GM18502 (cell line): Measurements from ENCODE around the gene EIF3F.

Experiments
- ATAC-seq: cut with Tn5 transposase; IDR thresholded peaks from one replicate; pipeline ENCODE4 v1.9.1; 2021; ENCODE audit warnings: mild to moderate bottlenecking; ENCODE audit not compliant: unreplicated experiment, poor library complexity

Gene EIF3F

DNA sequence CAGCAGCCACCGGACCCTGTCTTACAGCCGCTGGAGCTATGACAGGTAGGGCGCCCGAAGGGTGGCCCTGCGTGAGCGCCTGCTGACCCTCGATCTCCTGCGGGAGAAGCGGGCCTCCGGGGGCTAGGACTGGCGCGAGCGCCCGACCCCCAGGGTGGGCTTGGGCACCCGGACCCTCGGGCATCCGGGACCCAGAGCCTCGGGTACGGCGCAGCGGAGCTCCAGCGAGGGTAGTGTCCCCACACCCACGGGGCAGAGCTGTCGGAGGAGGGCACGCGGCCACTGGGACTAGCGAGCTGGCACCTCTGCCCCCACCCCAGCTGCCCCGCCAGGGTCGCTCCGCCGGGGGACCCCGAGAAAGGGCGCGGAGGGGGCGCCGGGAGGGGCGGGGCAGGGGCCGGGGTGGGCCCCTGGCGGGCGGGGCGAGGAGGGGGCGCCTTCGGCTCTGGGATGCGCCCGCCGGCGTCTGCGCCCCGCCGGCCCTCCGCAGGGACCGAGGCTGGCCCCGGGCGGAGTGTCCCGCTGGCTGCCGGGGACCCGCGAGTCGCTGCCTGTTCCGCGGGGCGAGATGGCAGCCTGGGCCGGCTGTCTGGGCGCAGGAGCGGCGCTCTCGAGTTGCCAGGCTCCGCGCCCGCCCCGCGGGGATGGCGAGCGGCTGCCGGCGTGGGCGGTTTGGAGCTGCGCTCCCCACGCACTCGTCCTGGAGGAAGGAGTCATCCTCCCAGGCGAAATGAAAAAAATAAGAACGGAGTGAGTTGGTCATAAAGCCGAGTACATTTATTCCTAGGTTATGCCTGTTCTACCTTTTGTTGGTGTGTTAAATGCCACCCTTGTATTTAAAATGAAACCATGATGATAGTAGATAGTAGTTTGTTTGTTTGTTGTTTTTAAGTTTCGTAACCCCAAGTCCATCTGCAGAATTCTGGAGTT, 32.4 kb downstream of the EIF3F start:
- ATAC-seq: no peak

DNA sequence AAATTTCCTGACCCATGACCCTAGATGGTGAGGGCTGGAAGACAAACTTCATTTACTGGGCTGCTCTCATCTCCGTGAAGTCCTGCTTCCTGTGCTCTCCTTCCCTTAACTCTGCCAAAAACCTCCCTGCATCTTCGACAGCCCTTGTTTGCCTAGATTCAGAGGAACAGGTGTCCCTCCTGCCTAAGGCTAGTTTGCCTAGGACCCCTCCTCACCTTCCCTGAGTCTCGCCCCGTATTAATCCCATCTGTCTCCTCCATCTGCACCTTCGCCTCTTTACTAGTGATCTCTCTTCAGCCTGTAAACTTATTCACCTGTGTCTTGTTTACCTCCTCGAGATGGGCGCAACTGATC, 33.1 kb downstream of the EIF3F start:
- no peak for ATAC-seq

DNA sequence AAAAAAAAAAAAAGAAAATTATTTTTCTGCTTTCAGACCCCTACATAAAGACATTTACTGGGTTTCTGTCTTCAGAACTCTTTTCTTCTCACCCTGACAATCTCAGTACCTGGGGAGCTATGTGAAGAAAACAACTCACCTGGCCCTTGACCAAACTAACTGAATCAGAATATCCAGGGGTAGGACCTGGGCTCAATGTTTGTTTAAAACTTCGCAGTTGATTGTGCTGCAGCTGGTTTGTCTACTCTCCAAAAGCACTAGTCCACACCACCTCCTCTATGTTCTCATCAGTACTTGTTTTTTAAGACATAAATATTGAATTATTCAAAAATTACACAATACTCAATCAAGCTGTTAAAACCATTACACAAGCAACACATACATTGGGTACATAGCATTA, 34.8 kb downstream of the EIF3F start:
- ATAC-seq: no peak

DNA sequence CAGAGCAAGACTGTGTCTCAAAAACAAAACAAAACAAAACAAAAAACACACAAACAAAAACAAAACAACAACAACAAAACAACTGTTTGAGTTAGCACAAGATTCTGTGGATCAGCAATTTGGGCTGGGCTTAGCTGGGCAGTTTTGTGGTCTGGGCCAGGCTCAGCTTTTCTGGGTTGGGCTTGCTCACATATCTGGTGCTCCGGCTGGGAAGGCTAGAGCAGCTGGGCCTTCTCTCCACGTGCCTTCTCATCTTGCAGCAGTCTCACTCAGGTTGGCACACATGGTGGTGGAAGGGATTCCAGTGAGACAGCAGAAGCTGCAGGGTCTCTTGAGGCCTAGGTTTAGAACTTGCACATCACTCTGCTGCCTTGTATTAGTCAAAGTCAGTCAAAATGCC, 35.7 kb downstream of the EIF3F start:
- ATAC-seq: no peak

DNA sequence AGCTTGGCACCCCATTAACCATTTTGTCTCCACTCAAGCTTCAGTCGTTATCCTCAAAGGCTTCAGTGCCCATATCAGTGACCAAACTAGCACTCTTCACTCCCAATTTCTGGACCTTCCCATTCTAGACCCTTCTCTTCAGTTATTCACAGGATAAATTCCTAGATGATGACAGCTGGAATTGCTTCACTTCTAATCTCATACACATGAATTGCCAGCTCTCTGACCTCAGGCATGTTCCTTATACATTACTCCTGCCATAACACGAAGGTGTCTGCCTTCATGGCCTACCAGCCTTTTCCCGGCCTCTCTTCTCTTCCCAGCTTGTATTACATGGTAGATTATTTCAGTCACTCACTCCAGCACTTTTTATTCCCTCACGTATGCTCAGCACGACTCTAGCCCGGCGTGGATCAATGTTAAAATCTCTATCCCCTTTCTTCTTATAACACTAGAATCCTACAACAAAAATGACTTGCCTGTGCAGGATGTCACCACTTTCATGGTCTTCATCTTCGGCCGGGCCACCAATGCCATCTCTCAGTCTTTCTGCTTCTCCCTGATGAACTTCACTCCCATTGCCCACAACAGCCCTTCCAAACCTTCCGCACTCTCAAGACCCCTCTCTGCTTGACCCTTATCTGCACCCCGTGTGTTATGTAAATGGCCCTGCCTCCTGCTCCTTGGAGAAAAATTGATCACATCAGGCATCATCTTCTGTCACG, 36.9 kb downstream of the EIF3F start:
- no peak for ATAC-seq

DNA sequence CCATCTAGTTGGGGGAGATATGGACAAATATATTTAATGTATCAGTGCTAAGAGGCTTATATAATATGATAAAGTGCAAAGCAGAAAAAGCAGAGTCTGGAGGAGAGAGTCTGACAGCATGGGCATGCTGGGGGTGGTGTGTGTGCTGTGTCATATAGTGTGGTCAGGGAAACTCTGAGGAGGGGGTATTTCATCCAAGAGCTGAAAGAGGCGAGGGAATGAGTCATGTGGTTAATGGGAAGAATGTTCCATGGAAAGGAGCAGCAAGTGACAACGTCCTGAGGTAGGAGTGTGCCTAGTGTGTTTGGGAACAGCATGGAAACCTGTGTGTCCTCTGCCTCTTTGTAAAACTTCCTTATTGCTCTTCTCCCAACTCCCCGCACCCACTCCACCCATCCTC, 38.0 kb downstream of the EIF3F start:
- no peak for ATAC-seq

DNA sequence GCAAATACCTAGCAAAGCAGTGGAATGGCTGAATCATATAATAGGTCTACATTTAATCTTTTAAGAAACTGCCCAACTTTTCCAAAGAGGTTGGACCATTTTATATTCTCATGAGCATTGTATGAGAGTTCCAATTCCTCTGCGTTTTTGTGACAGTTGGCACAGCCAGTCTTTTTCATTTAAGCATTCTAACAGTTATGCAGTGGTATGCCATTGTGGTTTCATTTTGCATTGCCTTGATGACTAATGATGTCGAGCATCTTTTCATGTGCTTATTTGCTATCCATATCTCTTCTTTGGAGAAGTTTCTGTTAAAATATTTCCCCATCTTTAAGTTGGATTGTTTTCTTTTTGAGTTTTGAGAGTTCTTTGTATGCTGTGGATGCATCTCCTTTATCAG, 38.7 kb downstream of the EIF3F start:
- no peak for ATAC-seq

DNA sequence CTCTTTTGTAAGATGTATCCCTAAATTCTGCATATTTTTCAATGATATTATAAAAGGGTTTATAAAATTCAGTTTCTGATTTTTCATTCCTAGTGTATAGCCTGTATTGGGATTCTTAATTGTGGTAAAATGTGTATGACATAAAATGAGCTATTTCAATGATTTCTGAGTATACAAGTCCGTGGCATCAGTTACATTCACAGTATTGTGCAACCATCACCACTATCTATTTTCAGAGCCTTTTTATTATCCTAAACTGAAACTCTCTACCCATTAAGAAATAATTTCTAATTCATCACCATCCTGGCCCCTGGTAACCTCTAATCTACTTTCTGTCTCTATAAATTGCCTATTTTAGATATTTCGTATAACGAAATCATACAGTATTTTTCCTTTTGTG, 39.8 kb downstream of the EIF3F start:
- no peak for ATAC-seq

DNA sequence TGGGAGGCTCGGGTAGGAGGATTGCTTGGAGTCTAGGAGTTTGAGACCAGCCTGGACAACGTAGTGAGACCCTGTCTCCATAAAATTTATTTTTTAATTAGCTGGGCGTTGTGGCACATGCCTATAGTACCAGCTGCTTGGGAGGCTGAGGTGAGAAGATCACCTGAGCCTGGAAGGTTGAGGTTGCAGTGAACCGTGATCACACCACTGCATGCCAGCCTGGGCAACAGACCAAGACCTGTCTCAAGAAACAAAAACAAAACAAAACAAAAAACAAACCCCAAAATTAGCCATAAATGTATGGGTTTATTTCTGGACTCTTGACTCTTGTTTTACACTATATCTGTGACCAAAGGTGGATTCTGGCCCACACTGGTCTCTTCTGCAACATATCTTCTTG, 41.6 kb downstream of the EIF3F start:
- no peak for ATAC-seq

DNA sequence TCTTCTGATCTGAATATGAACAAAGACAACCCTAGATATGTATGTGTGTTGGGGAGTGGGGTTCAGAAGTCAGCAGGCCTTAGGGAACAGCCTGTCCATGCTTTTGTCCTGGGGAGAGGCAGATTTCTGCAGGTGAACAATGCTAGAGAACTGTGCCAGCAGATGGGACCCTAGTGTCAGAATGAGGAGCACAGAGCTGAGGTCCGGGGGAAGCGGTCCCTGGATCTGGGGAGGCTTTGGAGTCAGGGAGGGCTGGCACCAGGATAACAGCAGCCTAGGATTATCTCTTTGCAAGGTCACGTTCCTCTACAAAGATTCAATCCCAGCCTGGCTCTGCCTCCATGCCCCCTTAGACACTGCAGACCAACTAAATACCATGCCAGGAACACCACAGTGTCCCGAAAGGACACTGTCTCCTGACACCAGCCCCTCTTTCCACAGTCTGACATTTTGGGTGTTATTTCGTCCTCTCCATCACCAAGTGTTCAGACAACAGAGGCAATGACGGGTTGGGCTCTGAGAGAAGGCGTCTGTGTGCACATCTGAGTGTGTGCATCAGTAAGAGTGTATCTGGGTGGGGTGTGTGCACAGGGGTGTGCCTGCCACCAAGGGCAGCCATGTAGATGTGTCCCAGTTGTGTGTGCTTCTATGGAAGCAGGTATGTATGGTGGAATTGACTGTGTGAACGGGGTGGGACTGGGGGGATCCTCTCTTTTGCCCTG, 43.5 kb downstream of the EIF3F start:
- ATAC-seq: no peak

DNA sequence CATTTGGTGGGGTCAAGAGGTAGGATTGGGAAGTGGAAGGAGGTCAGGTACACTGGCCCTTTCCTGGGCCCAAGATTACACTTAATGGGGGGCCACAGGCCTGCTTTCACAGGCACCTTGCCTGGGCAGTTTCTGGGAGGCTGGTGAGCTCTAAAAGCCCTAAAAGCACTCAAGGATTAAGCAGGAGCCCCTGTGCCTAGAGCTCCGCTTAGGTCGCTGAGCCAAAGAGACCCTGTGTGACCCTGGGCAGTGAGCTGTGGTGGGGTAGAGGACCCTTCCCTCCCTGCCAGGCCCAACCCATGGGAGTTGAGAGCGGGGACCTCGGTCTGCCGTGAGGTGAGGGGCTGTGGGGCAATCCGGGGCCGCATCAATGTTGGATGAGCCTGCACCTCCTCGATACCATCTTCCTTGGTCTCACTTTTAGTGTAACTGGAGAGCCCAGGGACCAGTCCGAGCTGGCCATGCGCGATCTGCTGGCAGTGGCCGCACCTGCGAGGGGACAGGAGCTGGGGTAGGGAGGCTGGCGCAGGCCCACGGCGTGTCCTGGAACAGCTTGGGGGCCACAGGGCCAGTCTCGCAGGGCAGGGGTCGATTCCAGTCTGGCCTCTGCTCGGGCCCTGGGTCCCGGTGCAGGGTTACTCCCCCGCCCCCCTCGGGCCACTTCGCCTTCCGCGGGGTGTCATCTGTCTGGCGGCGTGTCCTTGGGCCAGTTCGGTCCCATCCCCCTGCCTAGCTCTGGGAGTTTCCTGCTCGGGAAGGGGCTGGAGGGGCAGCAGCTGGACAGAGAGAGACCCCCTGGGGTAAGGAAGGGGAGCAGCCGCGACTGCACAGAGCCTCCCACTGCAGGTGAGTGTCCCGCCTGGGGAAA, 44.3 kb downstream of the EIF3F start:
- ATAC-seq: no peak

DNA sequence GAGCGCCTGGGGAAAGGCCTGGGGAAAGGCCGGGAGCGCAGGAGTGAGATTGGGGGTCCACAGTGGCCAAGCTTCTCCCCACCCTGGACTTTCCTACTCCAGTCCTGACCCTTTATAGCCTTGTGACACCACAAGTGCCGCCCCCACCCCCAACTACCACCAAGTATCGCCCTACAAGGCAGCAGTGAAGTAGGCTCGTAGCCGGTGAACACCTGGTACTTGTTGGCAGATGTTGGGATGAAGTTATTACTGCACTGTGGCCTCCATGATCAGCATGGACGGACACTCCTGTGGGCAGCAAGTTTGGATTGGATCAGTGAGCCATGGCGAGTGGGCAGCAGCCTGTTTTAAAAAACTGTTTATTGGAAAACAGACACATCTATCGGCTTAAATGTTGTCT, 45.0 kb downstream of the EIF3F start:
- no peak for ATAC-seq

DNA sequence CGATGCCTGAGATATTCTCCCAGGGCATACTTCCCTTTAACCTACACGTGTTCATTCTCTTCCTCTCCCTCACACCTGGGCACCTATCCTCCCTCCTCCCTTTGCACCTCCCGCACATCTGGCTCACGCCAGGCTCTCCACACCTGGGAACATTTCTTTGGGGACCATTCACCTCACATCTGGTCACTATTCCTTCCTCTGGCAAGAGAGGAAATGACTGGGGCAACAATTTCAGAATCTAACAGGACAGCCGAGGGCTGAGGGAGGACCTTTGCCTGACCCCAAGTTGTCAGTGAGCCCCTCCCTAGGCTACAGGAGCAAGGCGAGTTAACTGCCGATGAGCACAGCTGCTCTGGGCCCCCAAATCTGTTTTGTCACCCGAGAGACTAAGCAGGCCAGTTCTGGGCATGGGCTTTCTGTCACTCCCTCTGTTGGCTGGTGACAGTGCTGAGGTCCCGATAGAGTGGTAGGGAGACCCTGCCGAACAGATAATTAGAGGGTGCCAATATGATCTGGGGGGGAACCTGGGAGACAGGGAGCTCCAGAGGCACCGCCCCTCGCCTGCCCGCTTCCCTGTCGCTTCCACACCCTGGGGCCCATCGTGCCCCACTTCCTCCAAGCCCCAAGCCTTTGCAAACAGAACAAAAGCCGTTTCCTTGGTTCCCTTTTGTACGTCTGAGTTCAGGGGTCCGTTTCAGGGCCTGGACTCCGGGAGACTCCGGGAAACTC, 45.6 kb downstream of the EIF3F start:
- no peak for ATAC-seq

DNA sequence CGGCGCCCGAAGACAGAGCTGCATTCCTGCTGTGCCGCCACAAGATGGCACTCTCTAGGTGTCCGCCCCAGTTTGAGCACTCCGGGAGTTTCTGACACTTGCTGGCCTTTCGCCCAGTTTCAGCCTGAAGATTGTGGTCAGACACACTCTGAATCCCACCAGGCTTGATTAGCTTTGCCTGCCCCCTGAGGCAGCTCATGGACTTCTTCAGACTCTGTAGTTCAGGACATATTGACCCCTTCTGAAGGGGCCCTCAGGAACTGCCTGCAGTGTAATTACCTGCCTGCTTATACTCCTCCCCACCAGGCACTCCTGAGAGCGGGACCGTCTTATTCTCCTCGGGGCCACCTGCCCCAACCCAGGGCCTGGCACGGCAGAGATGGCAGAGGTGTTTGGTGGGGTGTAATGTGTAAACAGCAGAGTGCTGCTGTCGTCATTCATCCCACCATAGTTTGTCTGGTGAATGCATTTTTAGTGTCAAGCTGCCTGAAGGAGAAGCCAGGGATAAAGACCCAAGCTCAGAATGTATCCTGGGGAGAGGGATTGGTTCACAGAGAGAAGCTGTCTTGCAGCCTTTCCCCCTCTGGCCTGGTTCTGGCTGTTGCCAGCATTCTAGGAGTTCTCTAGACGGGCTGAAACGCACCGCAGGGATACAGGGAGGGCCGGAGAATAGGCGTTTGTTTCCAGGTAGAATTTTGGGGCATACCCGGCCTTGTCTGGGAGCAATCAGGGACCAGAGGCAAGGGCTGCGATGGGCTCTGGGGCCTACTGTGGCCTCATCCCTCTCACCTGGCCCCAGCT, 46.4 kb downstream of the EIF3F start:
- ATAC-seq: peak; percentile 78

DNA sequence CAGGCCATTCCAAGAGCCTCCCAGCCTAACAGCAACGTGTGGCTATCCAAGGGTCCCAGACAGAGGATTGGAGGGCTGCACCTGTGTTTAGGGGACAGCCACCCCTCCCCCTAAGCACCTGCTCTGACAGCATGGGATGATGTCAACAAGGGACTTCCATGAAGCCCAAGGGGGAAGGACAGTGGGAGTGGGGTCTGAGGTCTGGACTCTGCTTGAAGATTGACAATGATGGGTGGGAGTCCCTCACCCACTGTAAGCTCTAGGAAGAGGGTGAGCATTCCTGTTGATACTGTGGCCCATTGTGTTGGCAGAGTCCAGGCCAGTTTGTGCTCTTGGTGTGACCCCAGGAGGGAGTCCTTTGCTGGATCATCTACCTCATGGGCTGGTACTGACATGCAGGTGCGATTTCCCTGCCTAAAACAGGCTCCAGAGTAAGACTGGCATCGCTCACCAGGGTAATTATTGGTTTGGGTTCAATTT, 47.0 kb downstream of the EIF3F start:
- no peak for ATAC-seq

DNA sequence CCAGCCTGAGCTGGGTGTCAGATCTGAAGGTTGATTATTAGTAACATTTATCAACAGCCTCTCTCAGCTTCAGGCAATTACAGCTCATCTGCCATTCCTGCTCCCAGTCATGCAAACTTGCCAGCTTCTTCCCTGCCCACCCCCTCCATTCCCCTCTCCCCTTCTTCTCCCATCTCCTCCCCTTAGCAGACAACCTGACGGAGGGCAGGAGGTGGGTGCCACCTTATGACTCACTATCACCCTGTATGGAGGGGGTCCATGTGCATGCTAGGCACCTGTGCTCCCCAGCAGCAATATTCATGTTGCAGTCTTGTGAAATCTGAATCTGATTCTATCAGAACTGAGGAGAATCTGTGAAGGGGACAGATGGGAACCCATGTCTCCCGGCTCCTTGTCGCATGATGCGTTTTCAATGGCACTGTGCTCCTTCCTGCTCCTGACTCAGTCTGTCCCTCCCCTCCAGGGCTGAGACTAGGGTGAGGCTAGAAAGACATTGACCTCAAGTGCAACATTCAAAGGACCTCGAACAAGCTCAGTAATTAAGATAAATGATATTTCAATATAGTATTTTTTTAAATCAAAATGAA, 47.6 kb downstream of the EIF3F start:
- no peak for ATAC-seq

DNA sequence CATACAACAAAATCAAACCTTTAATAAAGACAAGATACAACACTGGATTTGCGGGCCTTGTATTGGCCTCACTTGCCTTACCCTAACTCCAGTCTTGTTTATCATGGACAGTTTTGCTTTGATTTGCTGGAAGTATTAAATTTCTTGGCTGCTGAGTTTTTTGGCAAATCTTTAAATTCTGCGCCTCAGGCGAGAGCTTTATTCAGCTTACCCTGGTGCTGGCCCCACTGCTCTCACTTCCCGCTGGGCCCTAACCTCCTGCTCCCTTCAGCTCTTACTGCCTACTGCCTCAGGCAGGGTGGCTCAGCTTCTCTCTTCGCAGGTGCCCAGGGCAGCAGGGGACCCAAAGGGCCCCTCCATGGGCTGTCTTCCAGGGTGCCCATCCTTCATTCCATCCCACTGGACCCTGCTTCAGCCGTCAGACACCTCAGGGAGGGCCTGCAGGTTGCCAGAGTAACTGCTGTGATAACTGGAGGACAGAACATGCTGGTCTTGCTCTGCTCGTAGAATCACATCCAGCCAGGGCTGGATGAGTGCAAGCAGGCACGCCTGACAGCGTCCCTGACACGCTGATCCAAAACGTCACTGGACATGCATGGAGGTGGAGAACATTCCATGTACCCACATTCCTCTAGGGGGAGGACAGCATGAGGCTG, 48.2 kb downstream of the EIF3F start:
- no peak for ATAC-seq
